HG03108 (cell line): ENCODE measurements around the gene PRDM16.

Experiments used
- ATAC-seq: cut with Tn5 transposase; IDR thresholded peaks from one replicate; pipeline ENCODE4 v1.9.1; 2021; ENCODE audit warnings: moderate library complexity; ENCODE audit not compliant: unreplicated experiment

PRDM16 gene

GRCh38 chr1:3053366-3053980 is 15.5 kb upstream of the PRDM16 start:
- no peak for ATAC-seq

GRCh38 chr1:3053986-3054385 is 15.0 kb upstream of the PRDM16 start:
- ATAC-seq: no peak

GRCh38 chr1:3054474-3054873 is 14.5 kb upstream of the PRDM16 start:
- no peak for ATAC-seq

GRCh38 chr1:3055051-3055450 is 14.0 kb upstream of the PRDM16 start:
- ATAC-seq: no peak

- ATAC-seq: no peak
These were observed 12.4 kb upstream of the PRDM16 start for GRCh38 chr1:3056641-3057040.

GRCh38 chr1:3058263-3059030 is 10.6 kb upstream of the PRDM16 start:
- ATAC-seq: no peak

- ATAC-seq: no peak
These were observed 8.9 kb upstream of the PRDM16 start for GRCh38 chr1:3060127-3060526.

- ATAC-seq: no peak
These were observed 8.1 kb upstream of the PRDM16 start for GRCh38 chr1:3060601-3061551.

- no peak for ATAC-seq
These were observed 7.4 kb upstream of the PRDM16 start for GRCh38 chr1:3061566-3061965.

- ATAC-seq: no peak
These were observed 6.9 kb upstream of the PRDM16 start for GRCh38 chr1:3061981-3062615.

- ATAC-seq: no peak
These were observed 6.2 kb upstream of the PRDM16 start for GRCh38 chr1:3062616-3063378.

GRCh38 chr1:3063379-3064295 is 5.4 kb upstream of the PRDM16 start:
- ATAC-seq: no peak

- ATAC-seq: no peak
These were observed 4.6 kb upstream of the PRDM16 start for GRCh38 chr1:3064296-3064850.

GRCh38 chr1:3064901-3065300 is 4.1 kb upstream of the PRDM16 start:
- no peak for ATAC-seq

GRCh38 chr1:3065396-3065795 is 3.6 kb upstream of the PRDM16 start:
- no peak for ATAC-seq

- ATAC-seq: no peak
These were observed 3.2 kb upstream of the PRDM16 start for GRCh38 chr1:3065797-3066196.

- no peak for ATAC-seq
These were observed 2.7 kb upstream of the PRDM16 start for GRCh38 chr1:3066250-3066711.

GRCh38 chr1:3066826-3067225 is 2.2 kb upstream of the PRDM16 start:
- ATAC-seq: no peak

GRCh38 chr1:3067301-3067670 is 1.7 kb upstream of the PRDM16 start:
- no peak for ATAC-seq
